IMR-90 (cell line): ENCODE results near the gene CKAP2.

Experiments used
- CTCF ChIP-seq: conservative IDR thresholded peaks from 2 replicates; pipeline ENCODE4 v1.5.1; 2012; ENCODE audit warnings: mild to moderate bottlenecking, low read depth, low read length, improper control_type of control experiment
- POLR2A ChIP-seq: IDR thresholded peaks from 2 replicates; pipeline ENCODE4 v1.6.1; 2012; ENCODE audit warnings: mild to moderate bottlenecking, low read depth, low read length
- RFX5 ChIP-seq: IDR thresholded peaks from 2 replicates; pipeline ENCODE4 v1.8.0; 2012; ENCODE audit warnings: low read depth, mild to moderate bottlenecking, low read length, moderate library complexity

- TF ChIP-seq RFX5 (no peak), CTCF (no peak), POLR2A (no peak)
Observed at GRCh38 chr13:52405767-52406494, 49.3 kb upstream of the CKAP2 start, which contains the start of gene THSD1.
